Psoas muscle (tissue), 8 donors: ENCODE results near the gene BCL11B. TPM values are rescaled to one million over a fixed set of nuclear protein-coding genes. Genes with fewer than 3 reads are reported as not detected.

ENCODE experiments used
- ATAC-seq, 4 donors: fragments of 200-7000 bp; cut with Tn5 transposase; one replicate each; pipeline ENCODE4 v1.9.1; 2020; ENCODE audit warnings: moderate library complexity in 3 of 4, mild to moderate bottlenecking in 2 of 4
- DNase-seq, 2 donors: peaks; one replicate each; pipeline ENCODE4 v3.0.0-alpha.2; 2020
- H3K27ac ChIP-seq: fragments of 200-600 bp; one replicate; pipeline ENCODE4 v1.8.0; 2022
- H3K27me3 ChIP-seq, 3 donors: fragments of 200-600 bp in 1 of 3; one replicate each; pipeline versions ENCODE4 v1.6.1 to v1.8.0; 2013 to 2022; ENCODE audit warnings: low read length in 2 of 3, mild to moderate bottlenecking in 2 of 3, moderate library complexity in 1 of 3; ENCODE audit not compliant: insufficient read depth in 3 of 3
- H3K36me3 ChIP-seq, 2 donors: fragments of 200-600 bp in 1 of 2; one replicate each; pipeline versions ENCODE4 v1.6.1 to v1.8.0; 2013 to 2022; ENCODE audit warnings: low read depth in 1 of 2, mild to moderate bottlenecking in 1 of 2, moderate library complexity in 1 of 2; ENCODE audit not compliant: insufficient read depth in 1 of 2
- H3K4me1 ChIP-seq: fragments of 200-600 bp; one replicate; pipeline ENCODE4 v1.8.0; 2022
- H3K4me3 ChIP-seq: fragments of 200-600 bp; one replicate; pipeline ENCODE4 v1.8.0; 2022; ENCODE audit warnings: mild to moderate bottlenecking
- H3K9me3 ChIP-seq: fragments of 200-600 bp; one replicate; pipeline ENCODE4 v1.8.0; 2022
- WGBS, 3 donors: extraction: QIAGEN DNeasy Blood & Tissue Kit; methylation state at CpG; one replicate each; pipeline versions ENCODE4 v1.1.6 to v1.1.7; 2013; 5-methylcytosine and 5-hydroxymethylcytosine counted together
- intact Hi-C, 2 donors: fragments of 100-400 bp; cut with DNase I; formaldehyde crosslinking; loops; one replicate each; pipeline versions ENCODE4 v1.11.0 to v1.14.2; 2022
- polyA plus RNA-seq, 3 donors: library from polyadenylated mRNA; stranded (reverse); fragments of 200-250 nt; gene quantifications; one replicate each; pipeline ENCODE4 v1.2.3, GENCODE V29; 2013
- total RNA-seq, 4 donors: library from RNA; stranded (reverse); fragmentation: NEBNext Ultra II Directional in 2 of 4; extraction: Animal tissue kit (Norgen Biotek cat#: 25700) in 2 of 4; gene quantifications; one replicate each; pipeline versions ENCODE4 v1.2.1 to v1.2.4, GENCODE V29; 2021 to 2023
- TF ChIP-seq, protein P1 (sequence below): fragments of 200-600 bp; IDR thresholded peaks from one replicate; pipeline ENCODE4 v1.8.0; 2022; ENCODE audit warnings: antibody characterized with exemption
- donor health status: healthy with polysubstance abuse.
- donor health status: DM: no; HTN: no; CAD: no; lungs with moderate emphysema.
- donor health status: Bipolar disorder and iron deficiency.
- donor health status: healthy.
- donor health status: DM: yes; HTN: yes; CAD: no.
- donor health status: DM: no; HTN: no; CAD: no.
- donor health status: DM: no; HTN: no; CAD: no.
- donor health status: DM: yes; HTN: yes; CAD: no.

The BCL11B gene
- total and polyA plus RNA-seq, 7 donors = 0.01 to 0.34 (median 0.15) TPM; not detected in 2

- H3K27me3 ChIP-seq = peaks cover 0 to 3% (median 0%) of the 10 kb centered on the region in 3 donors
- ATAC-seq = peak in 1 of 4 donors; percentile 27
- no peaks in the 10 kb centered on the region for H3K36me3 ChIP-seq
- TF ChIP-seq, protein P1, sequence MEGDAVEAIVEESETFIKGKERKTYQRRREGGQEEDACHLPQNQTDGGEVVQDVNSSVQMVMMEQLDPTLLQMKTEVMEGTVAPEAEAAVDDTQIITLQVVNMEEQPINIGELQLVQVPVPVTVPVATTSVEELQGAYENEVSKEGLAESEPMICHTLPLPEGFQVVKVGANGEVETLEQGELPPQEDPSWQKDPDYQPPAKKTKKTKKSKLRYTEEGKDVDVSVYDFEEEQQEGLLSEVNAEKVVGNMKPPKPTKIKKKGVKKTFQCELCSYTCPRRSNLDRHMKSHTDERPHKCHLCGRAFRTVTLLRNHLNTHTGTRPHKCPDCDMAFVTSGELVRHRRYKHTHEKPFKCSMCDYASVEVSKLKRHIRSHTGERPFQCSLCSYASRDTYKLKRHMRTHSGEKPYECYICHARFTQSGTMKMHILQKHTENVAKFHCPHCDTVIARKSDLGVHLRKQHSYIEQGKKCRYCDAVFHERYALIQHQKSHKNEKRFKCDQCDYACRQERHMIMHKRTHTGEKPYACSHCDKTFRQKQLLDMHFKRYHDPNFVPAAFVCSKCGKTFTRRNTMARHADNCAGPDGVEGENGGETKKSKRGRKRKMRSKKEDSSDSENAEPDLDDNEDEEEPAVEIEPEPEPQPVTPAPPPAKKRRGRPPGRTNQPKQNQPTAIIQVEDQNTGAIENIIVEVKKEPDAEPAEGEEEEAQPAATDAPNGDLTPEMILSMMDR = no peak
- no peak for DNase-seq
- no peak overlapping the region for H3K4me3 ChIP-seq
- H3K9me3 ChIP-seq = no peaks in the 10 kb centered on the region
- H3K27ac ChIP-seq = no peak overlapping the region
- intact Hi-C loops = no loop called here
- 71 to 84% (median 74%) methylated on average over 8 of the region's 8 CpGs for WGBS, 3 donors
- no peaks in the 10 kb centered on the region for H3K4me1 ChIP-seq
These were observed 134.0 kb downstream of the BCL11B start for GRCh38 chr14:99137913-99138571.

DNA sequence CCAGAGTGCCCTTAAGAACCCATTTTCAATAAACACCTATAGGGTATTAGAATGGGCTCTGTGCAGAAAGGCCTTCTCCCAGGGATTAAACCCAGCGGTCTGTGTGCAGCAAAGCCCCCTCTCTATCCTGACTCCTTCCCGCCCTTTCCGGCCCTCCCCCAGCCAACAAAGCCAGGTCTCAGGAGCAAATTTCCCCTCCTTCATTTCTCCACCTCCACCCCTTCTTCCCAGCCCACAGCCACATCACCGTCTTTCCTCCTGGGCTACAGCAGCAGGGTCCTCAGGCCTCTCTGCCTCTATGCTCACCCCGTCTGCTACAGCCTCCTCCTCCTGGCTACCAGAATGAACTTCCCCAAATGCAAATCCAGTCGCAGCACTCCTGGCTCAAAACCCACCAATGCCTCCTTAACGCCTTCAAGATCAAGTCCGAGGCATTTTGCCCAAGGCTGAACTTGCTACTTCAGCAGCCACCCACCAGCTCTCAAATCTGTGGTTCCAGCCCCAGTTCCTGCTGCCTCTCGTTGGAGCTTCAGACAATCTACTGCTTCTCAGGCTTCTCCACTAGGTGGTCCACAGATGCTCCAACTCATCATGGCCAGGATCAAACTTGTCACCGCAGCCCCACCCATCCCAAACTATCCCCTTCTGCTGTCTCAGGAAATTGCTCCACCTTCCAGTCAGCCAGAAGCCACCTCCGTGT is 134.8 kb downstream of the BCL11B start:
- H3K27ac ChIP-seq = no peak overlapping the region
- TF ChIP-seq, protein P1 = no peak
- 57 to 61% (median 59%) methylated on average over 11 of the region's 11 CpGs for WGBS, 3 donors
- no peaks in the 10 kb centered on the region for H3K9me3 ChIP-seq
- peaks cover 0 to 3% (median 0%) of the 10 kb centered on the region in 3 donors for H3K27me3 ChIP-seq
- no peaks in the 10 kb centered on the region for H3K4me1 ChIP-seq
- no peak overlapping the region for H3K4me3 ChIP-seq
- intact Hi-C loops = no loop called here
- ATAC-seq (no peak), DNase-seq (no peak)
- no peaks in the 10 kb centered on the region for H3K36me3 ChIP-seq

GRCh38 chr14:99136401-99136800 is 135.6 kb downstream of the BCL11B start:
- TF ChIP-seq, protein P1 = no peak
- no peaks in the 10 kb centered on the region for H3K36me3 ChIP-seq
- H3K27ac ChIP-seq = no peak overlapping the region
- no peak overlapping the region for H3K4me3 ChIP-seq
- ATAC-seq = no peak
- WGBS, 3 donors = 86 to 89% (median 89%) methylated on average over 7 of the region's 7 CpGs
- DNase-seq = no peak
- peaks cover 0 to 3% (median 0%) of the 10 kb centered on the region in 3 donors for H3K27me3 ChIP-seq
- no peaks in the 10 kb centered on the region for H3K9me3 ChIP-seq
- intact Hi-C loops = no loop called here
- H3K4me1 ChIP-seq = no peaks in the 10 kb centered on the region

DNA sequence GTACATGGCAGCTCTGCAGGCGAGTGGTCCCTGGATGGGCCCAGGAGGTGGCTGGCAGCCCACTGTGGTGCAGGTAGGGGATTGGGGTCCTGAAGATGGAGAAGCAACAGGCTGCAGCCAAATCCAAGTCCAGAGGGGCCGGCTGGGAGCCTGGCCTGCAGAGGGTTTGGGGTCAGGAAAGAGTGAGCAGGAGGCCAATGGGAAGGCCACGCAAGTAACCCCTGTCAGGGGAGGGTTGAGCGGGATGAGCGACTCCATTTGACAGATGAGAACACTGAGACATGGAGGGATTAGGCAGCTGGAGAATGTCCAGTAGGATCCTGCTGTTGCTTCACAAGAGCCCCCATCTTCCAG is 136.0 kb downstream of the BCL11B start:
- no peaks in the 10 kb centered on the region for H3K4me1 ChIP-seq
- TF ChIP-seq, protein P1 = no peak
- intact Hi-C loops = no loop called here
- DNase-seq (no peak), ATAC-seq (no peak)
- WGBS, 3 donors = 93 to 95% (median 95%) methylated on average over 5 of the region's 5 CpGs
- H3K4me3 ChIP-seq = no peak overlapping the region
- no peaks in the 10 kb centered on the region for H3K9me3 ChIP-seq
- peaks cover 0 to 3% (median 0%) of the 10 kb centered on the region in 3 donors for H3K27me3 ChIP-seq
- no peaks in the 10 kb centered on the region for H3K36me3 ChIP-seq
- H3K27ac ChIP-seq = no peak overlapping the region
